PFSK-1 (cell line): Measurements from ENCODE around the gene EMC7.

Experiments
- FOXP2 ChIP-seq: optimal IDR thresholded peaks from 2 replicates; pipeline ENCODE3; 2011; ENCODE audit warnings: borderline replicate concordance, control low read depth, inconsistent platforms; ENCODE audit not compliant: insufficient read depth; ENCODE audit errors: extremely low read length, extremely low read depth
- POLR2AphosphoS5 ChIP-seq: IDR thresholded peaks from 2 replicates; pipeline ENCODE4 v1.6.1; 2012; ENCODE audit warnings: low read depth, mild to moderate bottlenecking, control low read depth, low read length, moderate library complexity
- SIN3A ChIP-seq: IDR thresholded peaks from 2 replicates; pipeline ENCODE4 v1.6.1; 2012; ENCODE audit warnings: mild to moderate bottlenecking, low read length, moderate library complexity, borderline replicate concordance; ENCODE audit not compliant: insufficient read depth
- TAF1 ChIP-seq: IDR thresholded peaks from 2 replicates; pipeline ENCODE4 v1.6.1; 2012; ENCODE audit warnings: low read length, control low read depth, borderline replicate concordance; ENCODE audit not compliant: insufficient read depth
- TF ChIP-seq, protein P1 (sequence below), 2 experiments: IDR thresholded peaks; 2 replicates each; pipeline versions ENCODE4 v1.6.1 to v1.8.0; 2011 to 2012; ENCODE audit warnings: low read depth in 2 of 2, low read length in 2 of 2, control low read depth in 1 of 2, inconsistent platforms in 1 of 2, mild to moderate bottlenecking in 1 of 2, moderate library complexity in 1 of 2; ENCODE audit not compliant: insufficient read depth in 1 of 2

Gene EMC7

GRCh38 chr15:34099914-34100313 lies 1.7 kb downstream of the EMC7 start:
- TF ChIP-seq SIN3A (no peak), POLR2AphosphoS5 (no peak), FOXP2 (no peak), TAF1 (no peak)
- TF ChIP-seq, protein P1, sequence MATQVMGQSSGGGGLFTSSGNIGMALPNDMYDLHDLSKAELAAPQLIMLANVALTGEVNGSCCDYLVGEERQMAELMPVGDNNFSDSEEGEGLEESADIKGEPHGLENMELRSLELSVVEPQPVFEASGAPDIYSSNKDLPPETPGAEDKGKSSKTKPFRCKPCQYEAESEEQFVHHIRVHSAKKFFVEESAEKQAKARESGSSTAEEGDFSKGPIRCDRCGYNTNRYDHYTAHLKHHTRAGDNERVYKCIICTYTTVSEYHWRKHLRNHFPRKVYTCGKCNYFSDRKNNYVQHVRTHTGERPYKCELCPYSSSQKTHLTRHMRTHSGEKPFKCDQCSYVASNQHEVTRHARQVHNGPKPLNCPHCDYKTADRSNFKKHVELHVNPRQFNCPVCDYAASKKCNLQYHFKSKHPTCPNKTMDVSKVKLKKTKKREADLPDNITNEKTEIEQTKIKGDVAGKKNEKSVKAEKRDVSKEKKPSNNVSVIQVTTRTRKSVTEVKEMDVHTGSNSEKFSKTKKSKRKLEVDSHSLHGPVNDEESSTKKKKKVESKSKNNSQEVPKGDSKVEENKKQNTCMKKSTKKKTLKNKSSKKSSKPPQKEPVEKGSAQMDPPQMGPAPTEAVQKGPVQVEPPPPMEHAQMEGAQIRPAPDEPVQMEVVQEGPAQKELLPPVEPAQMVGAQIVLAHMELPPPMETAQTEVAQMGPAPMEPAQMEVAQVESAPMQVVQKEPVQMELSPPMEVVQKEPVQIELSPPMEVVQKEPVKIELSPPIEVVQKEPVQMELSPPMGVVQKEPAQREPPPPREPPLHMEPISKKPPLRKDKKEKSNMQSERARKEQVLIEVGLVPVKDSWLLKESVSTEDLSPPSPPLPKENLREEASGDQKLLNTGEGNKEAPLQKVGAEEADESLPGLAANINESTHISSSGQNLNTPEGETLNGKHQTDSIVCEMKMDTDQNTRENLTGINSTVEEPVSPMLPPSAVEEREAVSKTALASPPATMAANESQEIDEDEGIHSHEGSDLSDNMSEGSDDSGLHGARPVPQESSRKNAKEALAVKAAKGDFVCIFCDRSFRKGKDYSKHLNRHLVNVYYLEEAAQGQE (IDR thresholded peaks at IDR 0.05; ENCODE audit: insufficient read depth in 1 of 2, low read depth in 2 of 2, low read length in 2 of 2) = no peak

DNA sequence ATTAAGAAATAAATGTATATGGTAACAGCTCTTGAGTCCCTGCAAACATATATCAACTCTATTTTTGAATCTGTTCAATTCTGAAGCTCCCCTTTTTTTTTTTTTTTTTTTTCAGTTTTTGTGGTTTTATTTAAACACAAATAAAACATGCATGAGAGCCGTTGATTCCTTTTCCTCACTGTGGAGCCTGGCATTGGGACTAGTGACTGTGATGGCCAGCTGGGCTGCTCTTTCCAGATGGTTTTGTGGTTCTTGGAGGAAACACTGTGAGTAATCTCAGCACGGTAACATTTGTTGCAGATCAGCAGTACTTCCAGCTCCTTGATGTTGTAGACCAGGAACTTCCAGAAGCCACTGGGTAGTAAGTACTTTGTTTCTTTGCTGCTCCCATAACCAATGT lies 15.9 kb downstream of the EMC7 start:
- TF ChIP-seq FOXP2 = no peak
- TF ChIP-seq, protein P1 (IDR thresholded peaks at IDR 0.05; ENCODE audit: insufficient read depth in 1 of 2, low read depth in 2 of 2, low read length in 2 of 2) = no peak
- no peak for TF ChIP-seq POLR2AphosphoS5
- no peak for TF ChIP-seq TAF1
- no peak for TF ChIP-seq SIN3A

GRCh38 chr15:34084086-34084485 lies 17.6 kb downstream of the EMC7 start:
- TF ChIP-seq TAF1 (no peak), FOXP2 (no peak), SIN3A (no peak)

DNA sequence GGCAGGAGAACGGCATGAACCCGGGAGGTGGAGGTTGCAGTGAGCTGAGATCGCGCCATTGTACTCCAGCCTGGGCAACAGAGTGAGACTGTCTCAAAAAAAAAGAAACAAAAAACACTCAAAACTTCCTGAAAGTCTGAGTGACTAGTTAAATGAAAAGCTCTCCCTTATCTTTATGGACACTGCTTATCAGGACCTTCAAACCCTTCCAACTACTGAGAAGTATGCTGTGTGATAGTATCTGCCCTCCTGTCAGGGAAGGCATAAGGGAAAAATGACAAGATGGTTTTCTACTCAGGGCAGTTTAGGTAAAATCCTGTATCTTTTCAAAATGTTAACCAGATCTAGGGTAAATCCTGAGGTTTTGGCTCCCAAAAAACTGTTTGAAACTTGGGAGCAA lies 21.8 kb downstream of the EMC7 start:
- TF ChIP-seq SIN3A = no peak

GRCh38 chr15:34078900-34079299 lies 22.8 kb downstream of the EMC7 start:
- TF ChIP-seq TAF1 (no peak), FOXP2 (no peak), POLR2AphosphoS5 (no peak), SIN3A (no peak)
- TF ChIP-seq, protein P1 (IDR thresholded peaks at IDR 0.05; ENCODE audit: insufficient read depth in 1 of 2, low read depth in 2 of 2, low read length in 2 of 2) = no peak

GRCh38 chr15:34076785-34077184 lies 24.9 kb downstream of the EMC7 start:
- no peak for TF ChIP-seq FOXP2
- no peak for TF ChIP-seq SIN3A
- no peak for TF ChIP-seq POLR2AphosphoS5
- TF ChIP-seq, protein P1 (IDR thresholded peaks at IDR 0.05; ENCODE audit: insufficient read depth in 1 of 2, low read depth in 2 of 2, low read length in 2 of 2) = no peak
- TF ChIP-seq TAF1 = no peak
